ENCODE data around the gene PLB1. TPM values are rescaled to one million over a fixed set of nuclear protein-coding genes. Genes with fewer than 3 reads are reported as not detected.

Gene PLB1
- polyA plus RNA-seq, 3 donors: 1.2 to 1.7 (median 1.4) TPM

DNA sequence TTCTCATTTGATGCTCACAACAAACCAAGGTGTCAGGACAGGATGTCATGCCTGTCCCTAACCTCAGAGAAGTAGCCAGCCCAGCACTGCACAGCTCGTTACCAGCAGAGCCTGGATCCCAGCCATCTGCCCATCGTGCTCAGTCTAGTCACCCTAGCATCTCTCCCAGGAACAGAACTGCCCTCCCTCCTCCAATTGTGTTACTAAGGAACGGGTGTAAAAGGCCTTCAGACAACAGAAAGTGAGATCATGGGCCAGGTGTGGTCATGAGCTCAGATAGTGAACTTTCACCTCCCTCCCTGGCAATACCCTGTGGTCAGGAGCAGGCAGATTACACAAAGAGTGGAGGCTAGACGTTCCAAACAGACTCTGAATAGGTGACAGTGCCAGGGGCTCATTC is 144.0 kb downstream of the PLB1 start:
- DNase-seq (ENCODE audit: low read depth in 3 of 3, low spot score in 2 of 3): no peak

DNA sequence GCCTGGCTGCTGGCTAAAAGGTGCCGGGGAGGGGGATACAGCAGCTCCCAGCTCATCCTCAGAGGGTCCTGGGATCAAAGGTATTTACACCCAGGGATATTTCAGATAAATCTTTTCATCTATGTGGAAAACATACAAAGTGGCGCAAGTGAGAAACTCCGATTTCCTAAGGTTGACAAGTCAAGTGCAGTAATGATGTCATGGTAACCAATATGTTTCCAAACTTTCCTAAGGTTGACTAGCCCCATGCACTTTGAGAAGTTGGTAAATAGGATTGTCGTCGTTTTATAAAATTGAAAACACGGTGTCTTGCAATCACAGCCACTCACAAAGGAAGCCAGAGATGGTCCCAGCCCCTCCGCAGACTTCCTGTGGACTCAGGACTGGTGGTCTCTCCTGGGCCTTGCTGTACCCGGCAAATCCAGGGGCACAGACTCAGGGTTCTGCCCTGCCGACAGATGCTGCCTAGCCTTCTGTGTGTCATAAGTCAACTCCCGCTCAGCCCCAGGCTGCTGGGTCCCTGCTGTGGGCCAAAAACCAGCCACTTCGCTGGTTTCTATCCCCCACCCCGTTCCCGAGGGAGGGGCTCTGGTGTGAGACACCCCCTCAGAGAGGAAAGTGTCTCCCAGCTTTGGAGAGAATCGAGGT is 144.5 kb downstream of the PLB1 start:
- DNase-seq (ENCODE audit: low read depth in 3 of 3, low spot score in 2 of 3): no peak

DNA sequence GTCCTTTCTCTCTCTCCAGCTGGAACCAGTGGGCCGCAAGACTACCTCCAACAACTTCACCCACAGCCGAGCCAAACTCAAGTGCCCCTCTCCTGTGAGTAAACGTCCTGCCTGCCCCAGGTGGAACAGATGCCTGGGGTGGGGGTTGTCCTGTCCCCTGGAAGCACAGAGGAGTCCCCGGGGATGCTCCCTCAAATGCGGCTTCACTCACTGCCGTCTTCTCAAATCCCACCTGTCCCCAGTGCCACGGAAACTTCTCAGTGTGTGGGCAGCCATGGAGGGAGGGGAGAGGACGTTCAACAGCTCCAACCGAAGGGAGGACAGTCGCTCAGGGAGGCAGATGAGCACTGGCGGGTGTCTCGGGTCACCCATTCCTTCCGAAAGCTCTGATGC is 145.0 kb downstream of the PLB1 start:
- DNase-seq (ENCODE audit: low read depth in 3 of 3, low spot score in 2 of 3): no peak

DNA sequence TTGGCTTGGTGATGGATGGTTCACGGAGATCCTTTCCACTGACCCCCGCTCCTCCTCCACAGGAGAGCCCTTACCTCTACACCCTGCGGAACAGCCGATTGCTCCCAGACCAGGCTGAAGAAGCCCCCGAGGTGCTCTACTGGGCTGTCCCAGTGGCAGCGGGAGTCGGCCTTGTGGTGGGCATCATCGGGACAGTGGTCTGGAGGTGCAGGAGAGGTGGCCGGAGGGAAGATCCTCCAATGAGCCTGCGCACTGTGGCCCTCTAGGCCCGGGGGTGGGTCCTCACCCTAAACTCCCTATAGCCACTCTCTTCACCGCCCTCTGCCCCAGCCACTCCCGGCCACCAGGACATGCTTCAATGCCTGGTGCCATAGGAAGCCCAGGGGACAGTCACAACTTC is 146.9 kb downstream of the PLB1 start:
- no peak for DNase-seq (ENCODE audit: low read depth in 3 of 3, low spot score in 2 of 3)

DNA sequence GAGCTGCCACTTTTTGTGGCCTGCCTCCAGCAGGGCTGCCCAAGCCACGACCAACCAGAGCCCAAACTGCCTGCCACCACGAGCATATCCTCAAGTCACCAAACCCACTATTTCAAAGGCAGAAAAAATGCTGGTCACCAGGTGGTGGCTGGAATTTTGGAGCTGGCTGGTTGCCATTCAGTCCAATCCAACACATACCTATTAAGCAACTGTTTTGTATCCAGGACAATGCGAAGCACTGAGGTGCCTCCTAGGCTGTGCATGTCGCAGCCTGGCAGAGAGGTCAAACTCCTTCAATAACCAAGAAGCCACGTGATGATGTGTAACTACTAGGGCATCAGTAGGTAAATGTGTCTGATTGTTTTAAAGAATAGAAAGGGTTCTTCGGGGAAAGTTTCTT is 147.5 kb downstream of the PLB1 start:
- no peak for DNase-seq (ENCODE audit: low read depth in 3 of 3, low spot score in 2 of 3)

DNA sequence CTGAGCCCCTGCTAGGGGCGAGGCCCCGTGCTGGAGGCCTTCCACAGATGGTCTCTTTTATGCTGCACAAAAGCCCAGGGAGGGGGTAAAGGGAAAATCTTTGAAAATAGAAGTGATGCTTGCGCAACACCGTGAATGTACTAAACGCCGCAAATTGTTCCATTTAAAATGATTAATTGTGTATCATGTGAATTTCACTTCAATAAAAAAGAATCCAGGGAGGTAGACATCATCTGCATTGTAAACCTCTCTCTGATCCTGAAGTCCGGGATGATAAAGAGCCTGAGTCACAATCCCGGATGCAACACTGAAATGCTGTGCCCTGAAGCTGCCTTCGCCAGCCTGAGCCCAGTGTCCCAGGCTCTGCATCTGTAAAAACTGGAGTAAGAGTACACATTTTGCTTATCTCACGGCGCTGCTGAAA is 148.1 kb downstream of the PLB1 start:
- DNase-seq (ENCODE audit: low read depth in 3 of 3, low spot score in 2 of 3): no peak

DNA sequence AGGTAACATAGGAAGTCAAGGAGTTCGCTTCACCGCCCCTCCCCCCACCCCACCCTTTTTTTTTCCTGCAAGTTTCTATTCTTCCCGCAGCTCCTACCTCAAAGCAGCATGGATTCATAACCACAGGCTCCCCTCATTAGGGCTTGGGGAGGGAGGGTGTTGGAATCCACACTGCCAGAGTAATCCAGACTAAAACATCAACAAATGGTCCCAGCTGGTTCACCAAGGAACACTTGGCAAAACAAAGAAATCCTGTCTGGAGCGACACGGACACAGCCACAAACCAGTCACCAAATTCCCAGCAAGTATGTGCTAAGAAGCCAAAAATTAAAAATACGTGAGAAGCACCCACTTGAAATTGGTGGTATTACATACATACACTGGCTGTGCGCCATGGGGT is 148.9 kb downstream of the PLB1 start:
- DNase-seq (ENCODE audit: low read depth in 3 of 3, low spot score in 2 of 3): no peak

DNA sequence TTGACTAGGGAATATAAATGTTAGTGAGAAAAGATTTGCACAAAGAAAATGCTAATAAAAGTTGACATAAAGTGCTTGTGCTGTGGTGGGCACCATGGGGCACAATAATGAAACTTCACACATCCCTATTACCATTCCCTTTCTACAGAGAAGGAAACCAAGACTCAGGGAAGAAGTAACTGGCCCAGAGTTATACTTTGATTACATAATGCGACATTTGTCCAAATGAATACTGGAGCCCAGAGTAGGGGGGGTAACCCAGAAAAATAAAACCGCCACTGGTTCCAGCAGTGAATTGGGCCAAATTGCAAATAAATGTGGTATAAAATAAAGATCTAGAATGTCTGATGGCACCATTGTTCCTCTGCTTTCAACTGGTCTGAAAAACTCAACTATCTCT is 149.7 kb downstream of the PLB1 start:
- DNase-seq (ENCODE audit: low read depth in 3 of 3, low spot score in 2 of 3): no peak

DNA sequence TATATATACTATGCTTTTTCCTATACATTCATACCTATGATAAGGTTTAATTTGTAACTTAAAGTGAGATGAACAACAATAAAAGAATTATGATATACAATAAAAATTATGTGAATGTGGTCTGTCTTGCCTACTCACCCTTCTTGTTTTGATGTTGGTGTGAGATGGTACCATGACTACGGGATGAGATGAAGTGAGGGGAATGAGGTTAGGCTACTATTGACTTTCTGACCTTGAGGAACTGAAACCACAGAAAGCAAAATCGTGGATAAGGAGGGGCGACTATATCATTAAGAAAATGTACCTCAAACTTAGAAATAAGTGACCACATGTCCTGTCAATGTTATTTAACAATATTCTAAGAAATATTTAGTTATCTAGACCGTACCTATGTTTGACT is 151.8 kb downstream of the PLB1 start:
- no peak for DNase-seq (ENCODE audit: low read depth in 3 of 3, low spot score in 2 of 3)

DNA sequence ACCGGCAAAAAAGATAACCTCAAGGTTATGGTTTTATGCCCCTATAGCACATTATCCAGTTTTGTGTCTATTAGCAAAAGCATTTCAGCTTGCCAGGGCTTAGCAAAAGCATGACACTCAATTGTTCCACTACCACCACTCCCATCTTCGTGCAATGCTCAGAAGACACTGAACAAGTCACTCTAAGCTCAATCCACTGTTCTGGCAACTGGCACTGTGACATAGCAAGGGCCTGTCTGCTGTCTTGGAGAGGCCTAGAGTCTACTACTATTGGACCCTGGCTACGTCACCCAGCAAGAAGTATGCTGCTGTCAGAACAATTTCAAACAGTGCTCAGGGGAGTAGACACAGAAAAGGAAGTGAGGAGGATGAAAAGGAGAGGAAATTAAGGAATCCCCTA is 152.3 kb downstream of the PLB1 start:
- no peak for DNase-seq (ENCODE audit: low read depth in 3 of 3, low spot score in 2 of 3)

DNA sequence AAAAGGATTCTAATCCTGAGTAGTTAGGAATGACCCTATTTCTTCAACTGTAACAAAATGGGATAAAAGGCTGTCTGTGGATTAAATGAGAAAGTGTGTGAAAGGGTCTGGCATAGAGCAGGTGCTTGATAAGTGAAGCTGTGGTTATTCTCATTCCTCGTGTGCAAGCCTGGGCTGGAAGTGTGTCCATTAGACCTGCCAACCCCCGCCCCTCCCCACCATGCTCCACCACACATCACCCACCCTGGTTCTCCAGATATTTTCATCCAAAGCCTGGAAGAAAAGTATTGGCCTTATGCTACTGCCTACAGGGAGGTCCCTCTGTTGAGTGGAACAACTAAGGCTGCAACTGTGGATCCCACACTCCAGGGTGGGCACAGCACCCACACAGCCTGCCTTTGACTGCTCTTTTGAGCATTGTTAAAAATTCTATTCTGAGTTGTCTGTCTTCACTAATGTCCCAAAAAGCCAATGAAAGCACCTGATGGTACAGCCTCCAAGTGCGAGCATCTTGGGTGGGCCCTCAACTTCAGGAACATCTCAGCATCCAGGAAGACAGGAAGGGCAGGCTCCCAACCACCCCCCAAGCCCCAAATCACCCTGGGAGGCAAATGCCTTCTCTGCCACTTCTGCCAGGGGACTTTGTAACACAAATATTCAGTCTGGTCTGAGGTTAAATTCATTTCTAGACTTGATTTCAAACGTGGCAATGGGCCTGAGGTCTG is 153.0 kb downstream of the PLB1 start:
- DNase-seq (ENCODE audit: low read depth in 3 of 3, low spot score in 2 of 3): no peak

DNA sequence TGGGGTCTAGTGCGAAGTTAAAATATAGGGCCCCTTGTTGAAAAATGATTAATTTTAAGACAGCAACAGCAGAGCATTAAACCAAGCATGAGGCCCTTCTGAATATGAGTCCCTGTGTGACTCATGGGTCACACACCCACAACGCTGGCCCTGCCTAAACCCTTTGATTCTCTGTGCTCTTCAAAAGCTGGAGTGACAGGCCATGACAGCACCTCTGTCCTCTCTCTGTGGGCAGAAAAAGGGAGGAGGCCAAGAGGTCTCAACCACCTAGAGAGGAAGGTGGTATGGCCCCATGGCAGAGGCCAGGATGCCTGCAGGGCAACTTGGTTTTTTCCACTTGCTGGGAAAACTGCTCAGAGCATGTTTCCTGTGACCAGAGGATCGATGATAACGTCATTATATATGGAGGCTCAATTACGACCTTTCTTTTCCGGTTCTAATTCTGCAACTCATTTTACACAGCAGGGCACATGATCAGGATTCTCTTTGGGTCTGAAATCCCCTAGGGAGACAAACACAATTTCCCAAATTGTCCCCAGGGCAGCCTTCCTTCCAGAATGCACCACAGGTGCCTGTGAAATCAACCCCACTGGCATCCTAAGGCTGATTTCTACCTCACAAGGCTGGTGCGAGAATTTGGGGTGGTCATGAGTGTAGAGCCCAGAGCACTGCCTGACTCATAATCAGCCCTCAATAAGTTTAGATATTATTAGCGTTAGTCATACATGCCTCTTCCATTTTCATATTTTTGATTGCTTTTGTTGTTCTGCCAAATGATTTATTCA is 153.8 kb downstream of the PLB1 start:
- no peak for DNase-seq (ENCODE audit: low read depth in 3 of 3, low spot score in 2 of 3)

DNA sequence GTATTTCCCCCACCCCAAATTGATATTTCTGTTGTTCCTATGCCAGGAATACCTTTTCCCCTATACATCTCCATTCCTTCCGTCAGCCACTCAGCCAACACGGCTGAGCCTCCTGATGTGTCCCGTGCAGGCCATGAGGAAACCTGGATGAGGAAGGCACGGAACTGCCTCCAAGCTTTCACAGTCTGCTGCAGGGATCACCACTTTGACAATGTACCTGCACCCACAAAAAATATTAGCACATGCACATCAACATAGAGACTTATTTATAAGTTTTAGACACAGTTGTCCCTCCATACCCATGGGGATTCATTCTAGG is 154.4 kb downstream of the PLB1 start:
- no peak for DNase-seq (ENCODE audit: low read depth in 3 of 3, low spot score in 2 of 3)

DNA sequence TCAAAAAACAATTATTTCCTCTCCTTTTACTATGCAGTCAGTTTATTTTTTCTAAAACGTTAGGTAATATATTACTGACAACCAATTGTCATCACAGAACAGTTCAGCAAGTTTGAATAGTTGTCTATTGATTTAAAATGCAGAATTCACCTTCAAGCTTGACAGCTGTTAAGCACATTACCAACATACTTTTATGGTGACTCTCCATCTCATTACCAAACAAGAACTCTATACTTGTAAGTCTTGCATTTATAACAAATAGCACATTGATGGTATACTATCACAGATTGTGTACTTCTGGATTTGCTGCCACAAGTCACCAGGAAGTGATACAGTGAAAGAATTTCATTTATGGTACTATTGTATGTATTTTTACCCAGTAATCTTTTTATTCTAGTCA is 156.4 kb downstream of the PLB1 start:
- no peak for DNase-seq (ENCODE audit: low read depth in 3 of 3, low spot score in 2 of 3)

DNA sequence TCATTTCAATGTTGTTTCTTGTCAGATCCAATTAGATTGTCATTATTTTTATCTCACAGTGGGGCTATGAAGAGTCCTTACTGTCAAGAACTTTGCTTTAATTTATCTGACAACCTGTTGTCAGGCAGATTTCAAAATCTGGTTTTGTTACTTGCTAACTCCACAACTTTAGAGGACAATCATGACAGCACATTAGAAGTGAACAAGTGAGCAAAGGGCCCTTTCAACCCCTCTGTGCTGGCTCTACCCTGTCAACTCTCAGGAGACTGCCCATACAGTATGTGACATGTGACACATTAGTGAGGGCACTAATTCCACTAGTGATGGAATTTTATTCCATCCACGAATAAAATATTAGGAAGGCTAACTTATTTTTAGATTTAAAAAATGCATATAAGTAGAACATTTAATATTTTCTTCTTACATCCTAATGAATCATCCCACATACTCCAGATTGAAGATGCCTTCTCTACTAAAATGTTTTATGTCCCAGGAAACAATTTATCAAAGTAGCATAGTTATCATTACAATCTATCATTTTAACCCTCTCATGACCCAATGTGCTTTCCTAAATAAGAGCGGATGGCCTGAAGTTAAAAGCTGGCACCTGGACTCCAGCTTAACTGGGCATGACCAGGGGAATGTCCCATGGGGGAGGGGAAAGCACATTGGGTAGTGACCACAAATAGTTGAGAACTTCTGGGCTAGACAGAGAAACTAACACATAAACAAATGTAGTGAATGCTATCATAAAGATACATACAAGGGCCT is 158.2 kb downstream of the PLB1 start:
- no peak for DNase-seq (ENCODE audit: low read depth in 3 of 3, low spot score in 2 of 3)

DNA sequence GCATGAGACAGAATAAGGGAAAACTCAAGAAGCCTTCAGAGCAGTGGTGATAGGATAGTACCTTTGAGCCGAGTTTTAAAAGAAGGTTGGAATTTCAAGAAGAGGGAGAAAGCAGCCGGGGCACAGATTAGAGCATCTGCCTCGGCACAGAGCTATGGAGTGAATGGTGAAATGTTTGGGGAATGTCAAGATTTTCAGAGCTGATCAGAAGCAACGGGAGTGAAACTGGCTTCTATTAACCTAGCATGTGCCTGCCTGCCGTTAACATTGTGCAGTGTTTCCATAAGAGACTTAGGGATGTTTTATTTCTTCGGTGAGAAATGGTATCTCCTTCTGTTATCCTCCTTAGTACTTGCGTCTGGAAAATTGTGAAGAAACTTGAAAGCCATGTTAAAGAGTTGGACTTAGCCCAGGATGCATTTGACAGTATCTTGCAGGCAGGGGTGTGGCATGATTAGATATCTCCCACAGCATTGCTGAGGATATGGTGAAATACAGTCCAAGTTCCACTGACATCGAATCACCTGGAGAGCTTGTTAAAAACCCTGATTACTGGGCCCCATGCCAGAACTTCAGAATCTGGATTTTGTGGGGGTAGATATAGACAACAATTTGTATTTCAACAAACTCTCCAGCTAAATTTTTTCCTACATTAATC is 158.9 kb downstream of the PLB1 start:
- no peak for DNase-seq (ENCODE audit: low read depth in 3 of 3, low spot score in 2 of 3)

DNA sequence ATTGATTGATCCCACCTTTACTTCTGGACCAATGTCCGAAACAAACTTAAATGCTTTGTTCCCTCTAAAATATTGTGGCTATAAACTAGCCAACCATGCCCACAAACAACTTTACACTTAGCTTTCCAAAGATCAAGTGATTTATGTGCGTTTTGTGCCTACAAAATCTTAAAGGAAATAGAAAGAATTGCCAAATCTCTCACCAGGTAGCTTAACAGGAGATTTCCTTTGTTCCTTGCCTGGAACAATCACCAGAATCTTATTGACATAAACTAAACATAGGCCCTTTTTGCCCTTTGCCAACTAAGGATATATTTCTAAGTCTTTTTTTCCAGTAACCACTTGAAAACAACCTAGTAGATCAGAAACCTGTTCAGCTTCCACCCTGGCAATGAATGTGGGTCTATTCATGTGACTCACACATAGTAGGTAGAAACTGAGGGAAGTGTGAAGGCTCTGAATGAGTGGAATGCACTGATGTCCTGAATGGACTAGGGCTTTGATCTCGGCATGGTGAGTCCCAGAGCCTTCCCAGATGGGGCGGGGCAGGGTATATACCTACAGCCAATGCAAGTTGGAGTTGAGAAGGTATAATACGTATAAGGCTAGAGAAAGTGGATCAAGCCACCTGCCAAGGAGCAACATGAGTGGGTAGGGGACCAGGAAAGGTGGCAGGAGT is 161.2 kb downstream of the PLB1 start:
- no peak for DNase-seq (ENCODE audit: low read depth in 3 of 3, low spot score in 2 of 3)

DNA sequence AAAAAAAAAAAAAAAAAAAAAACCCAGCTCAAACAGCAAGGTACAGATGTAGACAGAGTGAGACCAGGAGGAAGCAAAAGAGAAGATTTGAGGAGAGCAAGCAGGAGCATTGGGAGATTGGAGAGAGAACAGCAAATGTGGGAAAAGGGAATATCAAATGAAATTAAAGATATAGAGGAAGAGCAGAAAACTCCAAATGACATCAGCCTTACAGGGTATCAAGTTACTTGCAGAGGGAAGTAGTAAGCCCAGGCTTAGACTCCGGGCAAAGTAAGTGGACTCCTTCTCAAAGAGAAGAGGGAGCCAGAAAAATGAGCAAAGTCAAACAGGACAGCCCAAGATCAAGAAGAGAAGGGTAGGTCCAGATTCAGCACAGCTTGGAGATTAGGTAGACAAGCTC is 162.5 kb downstream of the PLB1 start:
- DNase-seq (ENCODE audit: low read depth in 3 of 3, low spot score in 2 of 3): no peak

DNA sequence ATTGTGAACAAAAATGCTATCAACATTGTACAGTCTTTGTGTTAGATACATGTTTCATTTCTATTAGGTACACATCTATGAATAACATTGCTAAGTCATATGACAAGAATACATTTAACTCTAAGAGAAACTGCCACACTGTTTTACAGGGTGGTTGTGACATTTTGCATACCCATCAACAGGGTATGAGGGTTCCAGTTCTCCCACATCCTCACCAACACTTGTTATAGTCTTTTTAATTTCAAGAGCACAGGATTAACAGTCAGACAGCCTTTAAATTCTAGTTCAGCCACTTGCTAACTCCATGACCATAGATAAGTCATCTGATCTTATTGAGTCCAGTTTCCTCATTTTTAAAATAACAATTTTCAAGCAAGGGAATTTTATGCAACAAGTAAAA is 163.3 kb downstream of the PLB1 start:
- DNase-seq (ENCODE audit: low read depth in 3 of 3, low spot score in 2 of 3): no peak

DNA sequence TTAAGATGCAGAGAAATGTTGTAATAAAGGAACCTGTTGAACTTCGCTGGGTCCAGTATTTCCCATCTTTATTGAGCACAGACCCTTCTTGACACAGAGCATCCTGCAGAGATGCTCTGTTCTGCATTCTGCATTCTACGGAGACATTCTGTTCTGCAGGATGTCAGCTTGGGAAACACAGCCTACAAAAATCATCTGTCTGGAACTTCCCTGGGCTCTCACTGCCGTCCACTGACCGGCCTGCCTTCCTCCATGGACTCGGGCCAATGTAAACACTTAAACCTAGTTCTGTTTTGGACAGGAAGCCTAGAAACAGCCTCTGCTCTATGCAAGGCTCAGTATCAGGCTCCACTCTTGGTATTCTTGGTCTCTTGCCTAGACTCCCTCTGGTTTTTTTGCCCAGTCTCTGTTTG is 165.7 kb downstream of the PLB1 start:
- peak in 2 of 3 donors; percentile 59 to 63 for DNase-seq (ENCODE audit: low read depth in 3 of 3, low spot score in 2 of 3)
